Spleen (tissue), 7 donors: ENCODE measurements around the gene PVRIG.
"Not testable (repeated sequence)": the region's sequence is repeated elsewhere in the genome, so short reads cannot be mapped to it uniquely, and the experiment has no call there.

Source experiments
- POLR2A ChIP-seq, 3 donors: fragments of 450-650 bp; IDR thresholded peaks; one replicate each; pipeline ENCODE4 v1.5.1; 2017; ENCODE audit warnings: antibody characterized with exemption in 3 of 3, mild to moderate bottlenecking in 1 of 3
- TF ChIP-seq, protein P1 (sequence below), 11 experiments: fragments of 200-600 bp in 7 of 11; fragments of 450-650 bp in 4 of 11; sonication (generic) in 4 of 11; IDR thresholded peaks in 8 of 11; conservative IDR thresholded peaks in 3 of 11; 1 replicate in 7 of 11; 2 replicates in 4 of 11; pipeline versions ENCODE4 v1.4.0 to v1.8.0; 2016 to 2021; ENCODE audit warnings: antibody characterized with exemption in 11 of 11, inconsistent platforms in 4 of 11, mild to moderate bottlenecking in 1 of 11
- donor health status: DM: no; HTN: no; CAD: no; lungs with moderate emphysema.
- donor health status: DM: no; HTN: no; CAD: no.
- donor health status: DM: no; HTN: no; CAD: no.

GRCh38 chr7:100182616-100183015 is 37.1 kb upstream of the PVRIG start:
- TF ChIP-seq, protein P1, sequence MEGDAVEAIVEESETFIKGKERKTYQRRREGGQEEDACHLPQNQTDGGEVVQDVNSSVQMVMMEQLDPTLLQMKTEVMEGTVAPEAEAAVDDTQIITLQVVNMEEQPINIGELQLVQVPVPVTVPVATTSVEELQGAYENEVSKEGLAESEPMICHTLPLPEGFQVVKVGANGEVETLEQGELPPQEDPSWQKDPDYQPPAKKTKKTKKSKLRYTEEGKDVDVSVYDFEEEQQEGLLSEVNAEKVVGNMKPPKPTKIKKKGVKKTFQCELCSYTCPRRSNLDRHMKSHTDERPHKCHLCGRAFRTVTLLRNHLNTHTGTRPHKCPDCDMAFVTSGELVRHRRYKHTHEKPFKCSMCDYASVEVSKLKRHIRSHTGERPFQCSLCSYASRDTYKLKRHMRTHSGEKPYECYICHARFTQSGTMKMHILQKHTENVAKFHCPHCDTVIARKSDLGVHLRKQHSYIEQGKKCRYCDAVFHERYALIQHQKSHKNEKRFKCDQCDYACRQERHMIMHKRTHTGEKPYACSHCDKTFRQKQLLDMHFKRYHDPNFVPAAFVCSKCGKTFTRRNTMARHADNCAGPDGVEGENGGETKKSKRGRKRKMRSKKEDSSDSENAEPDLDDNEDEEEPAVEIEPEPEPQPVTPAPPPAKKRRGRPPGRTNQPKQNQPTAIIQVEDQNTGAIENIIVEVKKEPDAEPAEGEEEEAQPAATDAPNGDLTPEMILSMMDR (IDR thresholded peaks at IDR 0.05 in 8 of 11, conservative IDR thresholded peaks at IDR 0.05 in 3 of 11), result not testable (repeated sequence)
- TF ChIP-seq POLR2A (IDR thresholded peaks at IDR 0.05), result not testable (repeated sequence)
